DND-41 (cell line): ENCODE measurements around the gene LAMA2.

ENCODE experiments used
- EZH2 ChIP-seq: IDR thresholded peaks from 3 replicates; pipeline ENCODE4 v1.6.1; 2012; ENCODE audit warnings: borderline replicate concordance, low read depth, mild to moderate bottlenecking, moderate library complexity, low read length, inconsistent platforms; ENCODE audit not compliant: severe bottlenecking
- TF ChIP-seq, protein P1 (sequence below): IDR thresholded peaks from 2 replicates; pipeline ENCODE4 v1.5.1; 2012; ENCODE audit warnings: borderline replicate concordance, low read length, moderate library complexity, mild to moderate bottlenecking; ENCODE audit not compliant: poor library complexity, severe bottlenecking; ENCODE audit errors: extremely low read depth

DNA sequence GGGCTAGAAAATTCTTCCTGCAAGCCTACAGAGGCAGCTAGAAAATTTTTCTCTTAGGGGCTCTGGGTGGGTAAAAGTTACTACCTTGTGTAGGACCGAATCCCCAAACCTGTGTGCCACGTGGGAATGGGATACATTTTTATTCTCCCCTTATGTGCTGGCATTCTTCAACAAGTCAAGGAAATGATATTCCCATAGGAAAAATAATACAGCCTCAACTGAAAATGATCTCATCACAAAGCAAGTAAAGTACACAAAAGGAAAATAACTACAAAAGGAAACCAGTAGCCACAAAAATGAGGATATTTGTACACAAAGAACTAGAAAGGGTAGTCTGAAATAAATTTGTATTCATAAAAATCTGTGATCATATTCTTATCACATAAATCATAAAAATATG is 298.1 kb downstream of the LAMA2 start:
- TF ChIP-seq, protein P1, sequence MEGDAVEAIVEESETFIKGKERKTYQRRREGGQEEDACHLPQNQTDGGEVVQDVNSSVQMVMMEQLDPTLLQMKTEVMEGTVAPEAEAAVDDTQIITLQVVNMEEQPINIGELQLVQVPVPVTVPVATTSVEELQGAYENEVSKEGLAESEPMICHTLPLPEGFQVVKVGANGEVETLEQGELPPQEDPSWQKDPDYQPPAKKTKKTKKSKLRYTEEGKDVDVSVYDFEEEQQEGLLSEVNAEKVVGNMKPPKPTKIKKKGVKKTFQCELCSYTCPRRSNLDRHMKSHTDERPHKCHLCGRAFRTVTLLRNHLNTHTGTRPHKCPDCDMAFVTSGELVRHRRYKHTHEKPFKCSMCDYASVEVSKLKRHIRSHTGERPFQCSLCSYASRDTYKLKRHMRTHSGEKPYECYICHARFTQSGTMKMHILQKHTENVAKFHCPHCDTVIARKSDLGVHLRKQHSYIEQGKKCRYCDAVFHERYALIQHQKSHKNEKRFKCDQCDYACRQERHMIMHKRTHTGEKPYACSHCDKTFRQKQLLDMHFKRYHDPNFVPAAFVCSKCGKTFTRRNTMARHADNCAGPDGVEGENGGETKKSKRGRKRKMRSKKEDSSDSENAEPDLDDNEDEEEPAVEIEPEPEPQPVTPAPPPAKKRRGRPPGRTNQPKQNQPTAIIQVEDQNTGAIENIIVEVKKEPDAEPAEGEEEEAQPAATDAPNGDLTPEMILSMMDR: no peak
- no peak for TF ChIP-seq EZH2
